ENCODE results near the gene KCNC3. TPM values are rescaled to one million over a fixed set of nuclear protein-coding genes. Genes with fewer than 3 reads are reported as not detected.

Gene KCNC3
- total RNA-seq, 2 donors from 2014 or later: 1.4 to 2.0 TPM

DNA sequence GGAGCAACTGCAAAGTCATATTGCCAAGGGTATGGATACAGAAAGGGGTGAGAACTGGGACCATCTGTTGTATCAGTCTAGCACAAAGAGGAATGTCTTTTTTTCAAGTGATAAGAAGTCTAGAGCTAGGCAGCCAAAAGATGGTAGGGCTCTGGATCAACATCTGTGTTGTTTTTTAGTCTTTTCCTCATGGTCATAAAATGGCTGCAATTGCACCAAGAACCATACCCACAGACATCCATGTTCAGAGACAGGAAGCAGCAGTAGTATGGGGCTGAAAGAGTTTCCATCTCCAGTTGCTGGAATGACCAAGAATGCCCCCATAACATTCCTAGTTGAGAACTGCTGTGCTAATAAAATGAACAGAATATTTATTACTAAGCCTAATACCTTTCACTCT is 25.6 kb downstream of the KCNC3 start:
- Mint-ChIP-seq H3K27me3 (peaks cover 61% of the 10 kb centered on the region), H3K4me3 (no peak overlapping the region), H3K4me1 (no peaks in the 10 kb centered on the region), H3K36me3 (ENCODE audit: low read depth) (peaks cover 11% of the 10 kb centered on the region), H3K27ac (no peak overlapping the region)
- no peaks in the 10 kb centered on the region for H3K9me3 ChIP-seq (ENCODE audit: control insufficient read depth, low read length, poor library complexity, severe bottlenecking)
- ATAC-seq (no peak), DNase-seq (no peak)

DNA sequence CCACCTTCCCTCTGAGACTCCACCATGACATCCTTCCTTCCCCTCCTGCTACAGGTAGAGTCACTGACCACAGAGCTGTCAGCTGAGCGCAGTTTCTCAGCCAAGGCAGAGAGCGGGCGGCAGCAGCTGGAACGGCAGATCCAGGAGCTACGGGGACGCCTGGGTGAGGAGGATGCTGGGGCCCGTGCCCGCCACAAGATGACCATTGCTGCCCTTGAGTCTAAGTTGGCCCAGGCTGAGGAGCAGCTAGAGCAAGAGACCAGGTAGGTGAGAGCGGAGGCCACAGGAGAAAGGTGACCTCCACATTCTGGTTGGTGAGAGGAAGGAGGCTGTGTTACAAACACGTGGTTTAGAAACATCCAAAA is 27.6 kb downstream of the KCNC3 start:
- H3K36me3 Mint-ChIP-seq (ENCODE audit: low read depth): peaks cover 8% of the 10 kb centered on the region
- no peak overlapping the region for H3K27ac Mint-ChIP-seq
- DNase-seq (no peak), ATAC-seq (no peak)
- H3K9me3 ChIP-seq (ENCODE audit: control insufficient read depth, low read length, poor library complexity, severe bottlenecking): no peaks in the 10 kb centered on the region
- H3K4me1 Mint-ChIP-seq: no peaks in the 10 kb centered on the region
- H3K4me3 Mint-ChIP-seq: no peak overlapping the region
- H3K27me3 Mint-ChIP-seq: peaks cover 50% of the 10 kb centered on the region

DNA sequence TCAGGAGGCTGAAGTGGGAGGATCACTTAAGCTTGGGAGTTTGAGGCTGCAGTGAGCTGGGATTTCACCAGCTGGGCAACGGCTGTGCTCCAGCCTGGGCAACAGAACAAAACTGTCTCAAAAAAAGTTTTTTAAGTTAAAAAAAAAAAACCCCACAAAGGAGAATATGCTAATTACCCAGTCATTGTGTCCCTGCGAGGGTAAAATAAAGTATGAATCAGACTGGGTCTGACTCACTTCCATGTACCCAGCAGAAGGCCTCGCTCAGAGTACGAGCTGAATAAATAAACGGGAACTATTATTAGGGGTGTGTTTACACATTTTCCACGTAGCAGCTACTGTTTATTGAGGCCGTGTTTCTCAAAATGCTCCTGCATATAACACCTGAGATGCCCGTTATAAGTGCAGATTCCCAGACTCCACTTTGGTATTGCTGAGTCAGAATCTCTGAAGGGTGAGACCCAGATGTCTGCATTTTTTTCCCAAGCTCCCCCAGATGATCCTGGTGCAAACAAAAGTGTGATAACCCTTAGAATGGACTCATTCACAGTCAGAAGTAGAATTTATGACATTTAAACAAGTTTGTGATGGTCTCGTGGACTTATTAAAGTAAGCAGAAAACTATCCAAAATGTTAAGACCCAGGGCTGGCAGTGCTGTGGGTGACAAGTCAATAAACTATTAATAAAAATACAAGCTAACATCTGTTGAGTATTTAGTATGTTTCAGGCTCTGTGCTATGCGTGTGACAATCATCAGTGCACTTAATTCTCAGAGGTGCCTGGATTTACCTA is 28.2 kb downstream of the KCNC3 start:
- ATAC-seq: no peak

DNA sequence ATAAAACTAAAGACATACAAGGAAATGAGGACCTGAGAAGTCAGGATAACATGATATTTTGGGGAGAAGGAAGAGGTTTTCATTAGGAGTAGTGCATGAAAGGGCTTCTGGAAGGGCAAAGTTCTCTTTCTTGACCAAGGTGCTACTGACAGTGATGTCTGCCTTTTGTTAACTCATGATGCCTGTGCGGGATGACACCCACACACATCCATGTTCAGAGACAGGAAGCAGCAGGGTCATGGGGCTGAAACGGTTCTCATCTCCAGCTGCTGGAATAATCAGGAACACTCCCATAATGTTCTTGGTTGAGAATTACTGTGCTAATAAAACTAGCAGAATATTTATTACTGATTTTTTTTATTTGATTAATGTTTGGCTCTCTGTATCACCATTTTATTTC is 29.1 kb downstream of the KCNC3 start:
- H3K27me3 Mint-ChIP-seq: peaks cover 46% of the 10 kb centered on the region
- no peaks in the 10 kb centered on the region for H3K9me3 ChIP-seq (ENCODE audit: control insufficient read depth, low read length, poor library complexity, severe bottlenecking)
- ATAC-seq (no peak), DNase-seq (no peak)
- H3K27ac Mint-ChIP-seq: no peak overlapping the region
- no peaks in the 10 kb centered on the region for H3K4me1 Mint-ChIP-seq
- H3K36me3 Mint-ChIP-seq (ENCODE audit: low read depth): peaks cover 6% of the 10 kb centered on the region
- H3K4me3 Mint-ChIP-seq: no peak overlapping the region

More for the DNA sequence above, 28.2 kb downstream of the KCNC3 start:
- H3K4me3 Mint-ChIP-seq: no peak overlapping the region
- no peak for DNase-seq
- peaks cover 50% of the 10 kb centered on the region for H3K27me3 Mint-ChIP-seq
- no peak overlapping the region for H3K27ac Mint-ChIP-seq
- peaks cover 8% of the 10 kb centered on the region for H3K36me3 Mint-ChIP-seq (ENCODE audit: low read depth)
- no peaks in the 10 kb centered on the region for H3K9me3 ChIP-seq (ENCODE audit: control insufficient read depth, low read length, poor library complexity, severe bottlenecking)
- H3K4me1 Mint-ChIP-seq: no peaks in the 10 kb centered on the region

DNA sequence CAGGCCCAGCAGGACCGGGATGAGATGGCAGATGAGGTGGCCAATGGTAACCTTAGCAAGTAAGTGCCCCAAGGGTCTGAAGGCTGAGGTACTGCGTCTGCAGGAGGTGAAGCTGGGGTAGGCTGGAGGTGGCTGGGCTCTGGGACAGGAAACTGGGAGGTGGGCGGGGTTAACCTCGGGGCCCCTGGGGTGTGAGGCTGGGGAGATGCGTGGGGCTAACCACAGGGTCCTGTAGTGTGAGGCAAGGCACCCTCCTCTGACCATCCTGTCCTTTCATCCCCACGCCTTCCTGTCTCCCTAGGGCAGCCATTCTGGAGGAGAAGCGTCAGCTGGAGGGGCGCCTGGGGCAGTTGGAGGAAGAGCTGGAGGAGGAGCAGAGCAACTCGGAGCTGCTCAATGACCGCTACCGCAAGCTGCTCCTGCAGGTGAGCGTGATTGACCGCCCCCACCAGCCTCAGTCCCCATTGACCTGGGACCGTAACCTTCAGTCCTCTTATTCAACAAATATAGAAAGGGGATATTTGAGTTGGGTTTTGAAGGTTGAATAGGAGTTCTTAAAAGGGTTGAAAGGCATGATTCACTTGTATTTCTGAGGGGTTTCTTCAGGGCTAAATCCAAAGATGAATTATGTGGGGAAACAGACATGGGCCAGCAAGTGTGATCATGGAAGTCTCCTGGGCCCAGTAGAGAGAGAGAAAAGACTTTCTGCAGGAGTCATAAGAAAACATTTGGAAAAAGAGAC is 35.7 kb downstream of the KCNC3 start:
- Mint-ChIP-seq H3K36me3 (ENCODE audit: low read depth) (peaks cover 5% of the 10 kb centered on the region), H3K27me3 (peaks cover 30% of the 10 kb centered on the region), H3K27ac (no peak overlapping the region), H3K4me1 (no peaks in the 10 kb centered on the region), H3K4me3 (no peak overlapping the region)
- peaks cover 2% of the 10 kb centered on the region for H3K9me3 ChIP-seq (ENCODE audit: control insufficient read depth, low read length, poor library complexity, severe bottlenecking)
- ATAC-seq (no peak), DNase-seq (no peak)

- no peaks in the 10 kb centered on the region for H3K4me1 Mint-ChIP-seq
- peaks cover 5% of the 10 kb centered on the region for H3K36me3 Mint-ChIP-seq (ENCODE audit: low read depth)
- ATAC-seq: no peak
- peaks cover 33% of the 10 kb centered on the region for H3K27me3 Mint-ChIP-seq
- DNase-seq: no peak
- H3K27ac Mint-ChIP-seq: no peak overlapping the region
- H3K9me3 ChIP-seq (ENCODE audit: control insufficient read depth, low read length, poor library complexity, severe bottlenecking): peaks cover 2% of the 10 kb centered on the region
- H3K4me3 Mint-ChIP-seq: no peak overlapping the region
Observed at GRCh38 chr19:50292216-50292827, 36.9 kb downstream of the KCNC3 start.

DNA sequence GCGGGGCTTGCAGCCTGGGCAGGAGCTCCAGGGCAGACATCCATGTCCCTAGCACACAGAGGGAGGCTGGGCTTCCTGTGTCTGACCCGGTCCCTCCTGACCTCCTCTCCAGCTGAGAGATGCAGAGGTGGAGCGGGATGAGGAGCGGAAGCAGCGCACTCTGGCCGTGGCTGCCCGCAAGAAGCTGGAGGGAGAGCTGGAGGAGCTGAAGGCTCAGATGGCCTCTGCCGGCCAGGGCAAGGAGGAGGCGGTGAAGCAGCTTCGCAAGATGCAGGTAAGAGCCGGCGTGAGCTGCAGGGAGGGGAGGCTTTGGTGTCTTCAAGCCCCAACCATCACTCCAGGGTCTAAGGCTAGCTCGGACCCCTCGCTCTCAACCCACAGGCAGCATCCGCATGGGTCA is 38.4 kb downstream of the KCNC3 start:
- H3K9me3 ChIP-seq (ENCODE audit: control insufficient read depth, low read length, poor library complexity, severe bottlenecking): peaks cover 2% of the 10 kb centered on the region
- Mint-ChIP-seq H3K27me3 (peaks cover 29% of the 10 kb centered on the region), H3K4me3 (no peak overlapping the region), H3K4me1 (no peaks in the 10 kb centered on the region), H3K27ac (no peak overlapping the region), H3K36me3 (ENCODE audit: low read depth) (peaks cover 5% of the 10 kb centered on the region)
- ATAC-seq: no peak
- DNase-seq: no peak

DNA sequence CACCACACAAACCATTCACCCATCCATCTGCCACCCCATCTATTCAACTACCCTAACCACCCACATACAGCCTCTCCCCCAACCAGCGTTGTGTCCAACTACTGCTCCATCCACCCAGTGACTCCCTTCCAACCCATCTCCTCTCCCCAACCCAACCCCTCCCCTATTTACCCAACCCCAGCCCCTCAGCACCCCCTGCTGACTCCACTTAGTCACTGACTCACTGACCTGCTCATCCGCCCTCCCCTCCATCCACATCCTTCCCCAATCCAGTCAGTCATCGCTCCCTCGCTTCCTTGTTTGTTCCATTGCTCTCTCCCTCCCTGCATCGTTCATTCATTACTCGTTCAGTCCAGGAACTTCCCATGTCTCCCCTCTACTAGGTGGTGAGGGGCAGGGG is 39.2 kb downstream of the KCNC3 start:
- Mint-ChIP-seq H3K27me3 (peaks cover 29% of the 10 kb centered on the region), H3K4me3 (no peak overlapping the region)

DNA sequence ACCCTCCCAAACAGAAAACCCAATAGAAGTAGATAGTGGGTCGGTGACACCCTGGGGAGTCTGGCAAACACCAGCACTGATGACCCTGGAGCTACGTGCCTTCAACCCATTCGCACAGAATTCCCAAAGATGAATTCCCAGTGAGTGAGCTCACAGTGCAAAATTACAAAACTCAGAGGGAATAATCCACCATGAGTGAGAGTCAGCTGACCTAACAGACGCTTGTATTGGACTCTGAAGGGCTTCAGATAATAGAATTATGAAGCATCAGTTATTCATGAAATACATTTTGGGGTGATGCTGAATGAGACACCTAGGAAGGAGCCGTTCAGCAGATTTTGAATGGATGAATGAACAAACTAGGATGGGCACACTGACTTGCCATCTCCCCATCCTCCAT is 40.2 kb downstream of the KCNC3 start:
- Mint-ChIP-seq H3K27me3 (peaks cover 29% of the 10 kb centered on the region), H3K4me1 (no peaks in the 10 kb centered on the region), H3K36me3 (ENCODE audit: low read depth) (peaks cover 5% of the 10 kb centered on the region), H3K4me3 (no peak overlapping the region), H3K27ac (no peak overlapping the region)
- ATAC-seq (no peak), DNase-seq (no peak)
- H3K9me3 ChIP-seq (ENCODE audit: control insufficient read depth, low read length, poor library complexity, severe bottlenecking): peaks cover 2% of the 10 kb centered on the region

More for the DNA sequence above, 39.2 kb downstream of the KCNC3 start:
- peaks cover 2% of the 10 kb centered on the region for H3K9me3 ChIP-seq (ENCODE audit: control insufficient read depth, low read length, poor library complexity, severe bottlenecking)
- ATAC-seq: no peak
- no peak for DNase-seq
- Mint-ChIP-seq H3K4me1 (no peaks in the 10 kb centered on the region), H3K36me3 (ENCODE audit: low read depth) (peaks cover 5% of the 10 kb centered on the region), H3K27ac (no peak overlapping the region)

DNA sequence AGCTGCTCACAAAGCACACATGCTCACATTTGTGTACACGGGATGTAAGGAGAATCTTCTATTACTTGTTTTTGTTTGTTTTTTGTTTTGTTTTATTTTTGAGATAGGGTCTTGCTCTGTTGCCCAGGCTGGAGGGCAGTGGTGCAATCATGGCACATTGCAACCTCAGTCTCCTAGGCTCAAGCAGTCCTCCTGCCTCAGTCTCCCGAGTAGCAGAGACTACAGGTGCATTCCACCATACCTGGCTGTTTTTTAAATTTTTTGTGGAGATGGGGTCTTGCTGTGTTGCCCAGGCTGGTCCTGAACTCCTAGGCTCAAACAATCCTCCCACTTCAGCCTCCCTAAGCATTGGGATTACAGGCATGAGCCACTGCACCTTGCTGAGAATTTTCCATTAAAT is 41.8 kb downstream of the KCNC3 start:
- Mint-ChIP-seq H3K4me1 (no peaks in the 10 kb centered on the region), H3K36me3 (ENCODE audit: low read depth) (peaks cover 5% of the 10 kb centered on the region), H3K27me3 (peaks cover 22% of the 10 kb centered on the region), H3K4me3 (no peak overlapping the region), H3K27ac (no peak overlapping the region)
- no peak for DNase-seq
- H3K9me3 ChIP-seq (ENCODE audit: control insufficient read depth, low read length, poor library complexity, severe bottlenecking): peaks cover 2% of the 10 kb centered on the region
- ATAC-seq: no peak

- H3K36me3 Mint-ChIP-seq (ENCODE audit: low read depth): peaks cover 5% of the 10 kb centered on the region
- H3K4me1 Mint-ChIP-seq: no peaks in the 10 kb centered on the region
- no peak overlapping the region for H3K27ac Mint-ChIP-seq
- ATAC-seq (no peak), DNase-seq (no peak)
- peaks cover 18% of the 10 kb centered on the region for H3K27me3 Mint-ChIP-seq
- H3K9me3 ChIP-seq (ENCODE audit: control insufficient read depth, low read length, poor library complexity, severe bottlenecking): peaks cover 2% of the 10 kb centered on the region
- H3K4me3 Mint-ChIP-seq: no peak overlapping the region
Observed at GRCh38 chr19:50286443-50286842, 42.7 kb downstream of the KCNC3 start.

DNA sequence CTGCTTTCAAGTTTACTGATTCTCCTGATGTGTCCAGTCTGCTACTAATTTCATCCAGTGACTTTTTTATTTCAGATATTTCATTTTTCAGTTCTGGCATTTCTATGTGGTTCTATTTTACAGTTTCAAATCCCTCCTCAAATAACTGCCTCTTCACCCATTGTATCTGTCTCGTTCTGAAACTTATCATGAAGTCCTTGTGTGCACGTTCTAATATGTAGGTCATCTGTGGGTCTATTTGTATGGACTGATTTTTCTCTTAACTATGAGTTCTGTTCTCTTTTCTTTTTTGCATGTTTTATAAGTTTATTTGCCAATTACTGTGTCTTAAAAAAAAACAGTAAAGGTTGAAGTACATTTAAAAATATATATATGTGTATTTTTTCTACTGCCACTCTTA is 43.3 kb downstream of the KCNC3 start:
- Mint-ChIP-seq H3K36me3 (ENCODE audit: low read depth) (peaks cover 5% of the 10 kb centered on the region), H3K4me1 (no peaks in the 10 kb centered on the region), H3K4me3 (no peak overlapping the region), H3K27me3 (peaks cover 17% of the 10 kb centered on the region), H3K27ac (no peak overlapping the region)
- peaks cover 2% of the 10 kb centered on the region for H3K9me3 ChIP-seq (ENCODE audit: control insufficient read depth, low read length, poor library complexity, severe bottlenecking)
- DNase-seq: no peak
- ATAC-seq: no peak

GRCh38 chr19:50281491-50281890 is 47.7 kb downstream of the KCNC3 start:
- ATAC-seq: no peak
- no peaks in the 10 kb centered on the region for H3K4me1 Mint-ChIP-seq
- H3K27me3 Mint-ChIP-seq: peaks cover 13% of the 10 kb centered on the region
- H3K36me3 Mint-ChIP-seq (ENCODE audit: low read depth): no peaks in the 10 kb centered on the region
- H3K4me3 Mint-ChIP-seq: no peak overlapping the region
- no peaks in the 10 kb centered on the region for H3K9me3 ChIP-seq (ENCODE audit: control insufficient read depth, low read length, poor library complexity, severe bottlenecking)
- no peak overlapping the region for H3K27ac Mint-ChIP-seq
- DNase-seq: no peak
